Measurements from ENCODE around the gene OR2Z1.

Gene OR2Z1

GRCh38 chr19:8721334-8721733, at the start of gene OR2Z1:
OR2Z1 (plus strand) TSS chr19:8721634; CDS start chr19:8731029, 9,395 bp downstream.
- no peak for TF ChIP-seq FOXM1 (IDR thresholded peaks at IDR 0.05; ENCODE audit: borderline replicate concordance, low read depth)
- no peak for TF ChIP-seq RAD21 (IDR thresholded peaks at IDR 0.05; ENCODE audit: low read depth)
- TF ChIP-seq ZBTB7A (IDR thresholded peaks at IDR 0.05; ENCODE audit: low read depth), result no peak
- TF ChIP-seq MAX (IDR thresholded peaks at IDR 0.05), result no peak
- no peak for TF ChIP-seq EP300 (IDR thresholded peaks at IDR 0.05; ENCODE audit: borderline replicate concordance)
- TF ChIP-seq EGR1 (IDR thresholded peaks at IDR 0.05), result no peak
- TF ChIP-seq TCF12 (IDR thresholded peaks at IDR 0.05; ENCODE audit: low read depth), result no peak
- no peak for TF ChIP-seq USF1 (IDR thresholded peaks at IDR 0.05)
- no peak for TF ChIP-seq REST (IDR thresholded peaks at IDR 0.05; ENCODE audit: low read depth)
- no peak for TF ChIP-seq CEBPB (IDR thresholded peaks at IDR 0.05)
- no peak for TF ChIP-seq NFIC (IDR thresholded peaks at IDR 0.05)
- no peak for TF ChIP-seq CREB1 (IDR thresholded peaks at IDR 0.05; ENCODE audit: low read depth)
- no peak for TF ChIP-seq TEAD4 (IDR thresholded peaks at IDR 0.05)
- TF ChIP-seq TAF1 (IDR thresholded peaks at IDR 0.05; ENCODE audit: low read depth), result no peak
- TF ChIP-seq YY1 (IDR thresholded peaks at IDR 0.05; ENCODE audit: low read depth), result no peak

- TF ChIP-seq MAX (IDR thresholded peaks at IDR 0.05) (no peak), EP300 (IDR thresholded peaks at IDR 0.05; ENCODE audit: borderline replicate concordance) (no peak), ZBTB7A (IDR thresholded peaks at IDR 0.05; ENCODE audit: low read depth) (no peak), FOXM1 (IDR thresholded peaks at IDR 0.05; ENCODE audit: borderline replicate concordance, low read depth) (no peak), YY1 (IDR thresholded peaks at IDR 0.05; ENCODE audit: low read depth) (no peak), CREB1 (IDR thresholded peaks at IDR 0.05; ENCODE audit: low read depth) (no peak), TEAD4 (IDR thresholded peaks at IDR 0.05) (no peak), USF1 (IDR thresholded peaks at IDR 0.05) (no peak), RAD21 (IDR thresholded peaks at IDR 0.05; ENCODE audit: low read depth) (no peak), TCF12 (IDR thresholded peaks at IDR 0.05; ENCODE audit: low read depth) (no peak), NFIC (IDR thresholded peaks at IDR 0.05) (no peak), TAF1 (IDR thresholded peaks at IDR 0.05; ENCODE audit: low read depth) (no peak), REST (IDR thresholded peaks at IDR 0.05; ENCODE audit: low read depth) (no peak), CEBPB (IDR thresholded peaks at IDR 0.05) (no peak), EGR1 (IDR thresholded peaks at IDR 0.05) (no peak)
These were observed 48.0 kb upstream of the OR2Z1 start for GRCh38 chr19:8673276-8673891.

GRCh38 chr19:8675066-8675465, 46.4 kb upstream of the OR2Z1 start:
- TF ChIP-seq REST (IDR thresholded peaks at IDR 0.05; ENCODE audit: low read depth) (no peak), RAD21 (IDR thresholded peaks at IDR 0.05; ENCODE audit: low read depth) (no peak), YY1 (IDR thresholded peaks at IDR 0.05; ENCODE audit: low read depth) (no peak), TAF1 (IDR thresholded peaks at IDR 0.05; ENCODE audit: low read depth) (no peak), EP300 (IDR thresholded peaks at IDR 0.05; ENCODE audit: borderline replicate concordance) (no peak), NFIC (IDR thresholded peaks at IDR 0.05) (no peak), EGR1 (IDR thresholded peaks at IDR 0.05) (no peak), ZBTB7A (IDR thresholded peaks at IDR 0.05; ENCODE audit: low read depth) (no peak), MAX (IDR thresholded peaks at IDR 0.05) (no peak)

GRCh38 chr19:8678244-8678807, 43.1 kb upstream of the OR2Z1 start:
- TF ChIP-seq ZBTB7A (IDR thresholded peaks at IDR 0.05; ENCODE audit: low read depth) (no peak), MAX (IDR thresholded peaks at IDR 0.05) (no peak), NFIC (IDR thresholded peaks at IDR 0.05) (no peak), YY1 (IDR thresholded peaks at IDR 0.05; ENCODE audit: low read depth) (no peak), EP300 (IDR thresholded peaks at IDR 0.05; ENCODE audit: borderline replicate concordance) (no peak), TCF12 (IDR thresholded peaks at IDR 0.05; ENCODE audit: low read depth) (no peak)
